ENCODE results near the gene CELF6.
A peak's percentile ranks its signal among the peaks of the same experiment; 100 is the strongest.

Gene CELF6

DNA sequence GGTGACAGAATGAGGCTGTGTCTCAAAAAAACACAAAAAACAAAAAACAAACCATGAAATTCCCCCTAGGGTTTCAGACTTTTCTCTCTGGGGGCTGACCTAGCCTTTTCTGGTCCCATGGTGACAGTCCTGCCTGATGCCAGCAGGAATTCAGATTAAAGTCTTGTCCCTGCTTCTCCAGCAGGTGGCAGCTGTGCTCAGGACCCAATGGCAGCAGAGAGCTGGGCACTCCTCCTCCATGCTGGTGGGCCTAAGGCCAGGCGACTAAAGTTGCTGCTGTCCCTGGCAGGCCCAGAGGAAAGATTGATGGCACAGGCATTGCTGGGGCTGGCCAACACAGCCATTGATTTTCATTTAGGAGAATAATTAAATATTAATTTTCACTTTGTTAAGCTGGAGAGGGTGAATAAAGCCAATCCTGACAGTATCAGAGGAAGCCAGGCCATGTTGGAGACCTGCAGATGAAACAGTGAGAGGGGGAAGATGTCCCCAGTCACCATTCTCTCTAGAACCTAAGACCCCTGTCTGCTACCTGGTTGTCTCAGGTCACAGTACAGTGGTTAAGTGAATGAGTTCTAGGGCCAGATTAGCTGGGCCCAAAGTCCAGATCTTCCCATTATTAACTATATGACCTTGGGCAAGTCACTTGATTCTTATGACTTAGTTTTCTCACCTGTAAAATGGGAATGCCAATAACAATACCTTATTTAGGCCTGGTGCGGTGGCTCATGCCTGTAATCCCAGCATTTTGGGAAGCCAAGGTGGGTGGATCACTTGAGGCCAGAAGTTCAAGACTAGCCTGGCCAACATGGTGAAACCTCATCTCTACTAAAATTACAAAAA, 7.1 kb downstream of the CELF6 start:
- no peak for TF ChIP-seq JUND (IDR thresholded peaks at IDR 0.05; ENCODE audit: low read depth)
- DNase-seq (ENCODE audit: low read depth in 1 of 2, low spot score in 1 of 2) = peak; percentile 73 to 80
- in situ Hi-C loops (cut with HindIII; ENCODE audit: low pct_unique_long_range_greater_than_20kb, low sequenced_read_pairs) = no loop called here

- in situ Hi-C loops (cut with HindIII; ENCODE audit: low pct_unique_long_range_greater_than_20kb, low sequenced_read_pairs) = no loop called here
- no peak for DNase-seq (ENCODE audit: low read depth in 1 of 2, low spot score in 1 of 2)
- no peak for TF ChIP-seq JUND (IDR thresholded peaks at IDR 0.05; ENCODE audit: low read depth)
Measured at GRCh38 chr15:72307026-72307425, 12.9 kb downstream of the CELF6 start.

DNA sequence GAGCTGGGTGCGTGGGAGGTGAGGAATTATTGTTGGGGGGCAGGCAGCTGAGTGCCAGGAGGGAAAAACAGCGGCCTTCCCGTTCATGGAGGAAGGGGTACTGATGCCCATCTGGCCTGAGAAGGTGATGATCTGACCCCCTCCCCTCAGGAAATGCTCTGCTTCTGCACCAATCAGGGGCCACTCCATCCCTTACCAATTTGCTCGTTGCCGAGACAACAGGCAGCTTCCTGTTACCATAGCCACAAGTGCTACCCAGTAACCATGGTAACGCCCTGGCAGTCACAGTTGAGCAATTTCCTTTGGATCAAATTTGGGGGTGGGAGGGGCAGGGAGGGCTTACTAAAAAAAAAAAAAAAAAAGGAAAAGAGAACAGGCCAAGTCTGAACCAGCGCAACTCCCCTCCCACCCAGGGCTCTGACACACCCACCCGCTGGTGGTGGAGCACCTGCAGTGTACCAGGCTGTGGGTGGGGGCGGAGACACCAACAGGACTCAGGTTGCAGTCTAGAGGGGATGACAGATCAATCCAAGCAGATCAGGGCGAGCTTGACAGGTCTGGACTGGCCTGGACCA, 13.7 kb downstream of the CELF6 start:
- DNase-seq (ENCODE audit: low read depth in 1 of 2, low spot score in 1 of 2) = peak in 1 of 2 experiments; percentile 20
- in situ Hi-C loops (cut with HindIII; ENCODE audit: low pct_unique_long_range_greater_than_20kb, low sequenced_read_pairs) = no loop called here
- TF ChIP-seq JUND (IDR thresholded peaks at IDR 0.05; ENCODE audit: low read depth) = no peak

DNA sequence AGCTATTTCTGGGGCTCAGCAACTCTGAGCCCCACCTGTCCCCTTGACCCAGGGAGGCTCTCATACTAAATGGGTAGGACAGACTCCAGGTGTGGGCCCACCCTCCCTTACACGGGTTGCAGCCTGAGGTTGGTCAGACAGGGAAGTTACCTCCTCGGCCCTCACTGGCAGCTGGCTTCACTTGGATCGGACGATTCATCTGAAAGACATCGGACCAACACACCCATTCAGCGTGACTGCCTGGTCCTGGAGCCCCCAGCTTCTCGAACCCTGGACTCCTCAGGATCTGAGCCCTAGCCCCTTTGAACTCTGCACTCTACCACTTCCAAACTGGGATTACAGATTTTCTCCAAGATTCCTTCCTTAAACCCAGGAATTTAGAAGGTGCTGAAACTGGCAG, 15.4 kb downstream of the CELF6 start:
- in situ Hi-C loops (cut with HindIII; ENCODE audit: low pct_unique_long_range_greater_than_20kb, low sequenced_read_pairs) = no loop called here
- TF ChIP-seq JUND (IDR thresholded peaks at IDR 0.05; ENCODE audit: low read depth) = no peak

GRCh38 chr15:72302955-72303354, 17.0 kb downstream of the CELF6 start:
- in situ Hi-C loops (cut with HindIII; ENCODE audit: low pct_unique_long_range_greater_than_20kb, low sequenced_read_pairs) = no loop called here
- no peak for DNase-seq (ENCODE audit: low read depth in 1 of 2, low spot score in 1 of 2)
- TF ChIP-seq JUND (IDR thresholded peaks at IDR 0.05; ENCODE audit: low read depth) = no peak

More for the DNA sequence above, 15.4 kb downstream of the CELF6 start:
- no peak for DNase-seq (ENCODE audit: low read depth in 1 of 2, low spot score in 1 of 2)

DNA sequence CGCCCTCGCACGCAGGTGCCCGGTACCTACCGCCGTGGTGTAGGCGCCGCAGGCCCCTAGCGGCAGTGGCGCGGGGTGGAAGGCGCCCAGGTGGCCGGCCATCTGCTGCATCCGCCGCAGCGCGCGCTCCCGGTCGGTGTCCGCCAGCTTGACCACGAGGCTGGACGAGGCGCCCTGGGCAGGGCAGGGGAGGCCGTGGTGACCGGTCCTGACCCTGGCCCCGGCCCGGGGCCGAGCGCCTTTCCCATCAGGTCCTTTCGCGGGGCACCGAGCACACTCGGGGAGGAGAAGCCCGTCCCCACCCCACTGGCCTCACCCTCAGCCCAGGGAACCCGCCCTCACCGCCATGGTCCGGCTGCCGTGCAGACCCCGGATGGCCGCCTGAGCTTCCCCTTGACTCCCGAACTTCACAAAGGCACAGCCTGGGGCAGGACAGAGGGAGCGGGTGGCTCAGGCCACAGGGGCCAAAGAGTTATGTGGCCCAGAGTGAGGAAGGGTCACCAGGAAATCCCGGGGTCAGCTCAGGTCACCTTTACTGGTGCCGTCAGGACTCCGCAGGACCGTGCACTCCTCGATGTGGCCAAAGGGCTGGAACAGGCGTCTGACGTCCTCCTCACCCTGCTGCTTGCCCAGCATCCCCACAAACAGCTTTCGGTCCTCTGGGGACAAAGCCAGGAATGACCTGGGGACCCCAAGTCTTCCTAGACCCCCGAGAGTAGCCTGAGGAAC, 30.2 kb downstream of the CELF6 start:
- no peak for TF ChIP-seq JUND (IDR thresholded peaks at IDR 0.05; ENCODE audit: low read depth)
- in situ Hi-C loops (cut with HindIII; ENCODE audit: low pct_unique_long_range_greater_than_20kb, low sequenced_read_pairs) = no loop called here

DNA sequence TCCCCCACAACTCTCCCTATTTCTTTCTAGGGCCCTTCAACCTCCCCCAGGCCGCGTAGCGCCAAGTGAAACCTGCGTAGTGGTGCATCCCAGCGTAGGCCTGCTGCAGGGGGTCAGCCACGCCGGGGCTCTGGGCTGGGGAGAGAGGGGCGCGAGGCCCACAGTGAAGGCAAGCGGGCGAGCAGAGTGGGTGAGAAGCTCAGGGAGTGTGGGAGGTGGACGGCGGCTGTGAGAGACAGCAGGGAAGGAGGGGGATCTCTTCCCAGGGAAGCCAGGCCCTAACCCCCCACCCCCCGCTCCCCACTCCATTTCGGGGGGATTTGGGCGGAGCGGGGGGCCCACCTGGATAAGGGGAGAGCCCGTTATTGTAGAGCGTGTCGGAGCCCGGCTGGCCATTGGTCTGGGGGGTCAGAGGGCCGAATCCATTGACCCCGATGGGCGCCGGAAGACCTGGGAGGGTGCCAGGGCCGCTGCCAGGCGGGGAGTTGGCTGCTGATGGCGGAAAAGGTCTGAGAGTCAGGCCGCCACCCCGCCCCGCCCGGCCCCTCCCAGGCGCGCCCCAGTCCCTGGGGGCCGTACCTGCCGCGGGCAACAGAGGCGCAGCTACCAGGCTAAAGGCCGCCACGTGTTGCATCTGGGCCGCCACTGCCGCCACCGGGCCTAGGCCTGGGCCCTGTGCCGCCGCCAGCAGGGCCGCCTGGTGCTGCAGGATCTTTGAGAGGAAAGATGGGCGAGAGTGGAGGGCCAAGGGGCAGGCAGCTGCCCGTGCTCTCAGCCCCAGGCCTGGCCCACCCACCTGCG, 31.0 kb downstream of the CELF6 start:
- in situ Hi-C loops (cut with HindIII; ENCODE audit: low pct_unique_long_range_greater_than_20kb, low sequenced_read_pairs) = no loop called here
- no peak for DNase-seq (ENCODE audit: low read depth in 1 of 2, low spot score in 1 of 2)
- no peak for TF ChIP-seq JUND (IDR thresholded peaks at IDR 0.05; ENCODE audit: low read depth)

More for the DNA sequence above, 30.2 kb downstream of the CELF6 start:
- DNase-seq (ENCODE audit: low read depth in 1 of 2, low spot score in 1 of 2) = no peak

GRCh38 chr15:72285927-72286516, 33.9 kb downstream of the CELF6 start:
- DNase-seq (ENCODE audit: low read depth in 1 of 2, low spot score in 1 of 2) = peak; percentile 46 to 58
- in situ Hi-C loops (cut with HindIII; ENCODE audit: low pct_unique_long_range_greater_than_20kb, low sequenced_read_pairs) = no loop called here

GRCh38 chr15:72285402-72285801, 34.6 kb downstream of the CELF6 start:
- no peak for DNase-seq (ENCODE audit: low read depth in 1 of 2, low spot score in 1 of 2)
- TF ChIP-seq JUND (IDR thresholded peaks at IDR 0.05; ENCODE audit: low read depth) = no peak
- in situ Hi-C loops (cut with HindIII; ENCODE audit: low pct_unique_long_range_greater_than_20kb, low sequenced_read_pairs) = no loop called here

More at GRCh38 chr15:72285927-72286516, 33.9 kb downstream of the CELF6 start:
- no peak for TF ChIP-seq JUND (IDR thresholded peaks at IDR 0.05; ENCODE audit: low read depth)

DNA sequence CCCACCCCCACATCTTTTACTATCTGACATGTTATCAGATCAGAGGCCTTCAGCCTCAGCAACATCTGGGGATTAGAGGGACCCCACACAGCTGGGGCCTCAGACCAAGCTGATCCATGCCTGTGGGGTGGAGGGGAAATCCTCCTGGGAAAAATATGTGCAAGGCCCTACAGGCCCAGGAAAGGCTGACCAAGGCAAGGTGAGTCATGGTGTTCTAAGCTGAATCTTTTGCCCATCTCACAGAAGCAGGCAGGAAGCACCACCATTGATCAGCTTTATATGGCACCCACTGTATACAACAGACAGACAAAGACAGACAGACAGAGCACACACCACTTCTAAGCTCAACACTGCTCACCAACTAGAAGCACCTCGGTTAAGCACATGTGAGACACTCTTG, 35.2 kb downstream of the CELF6 start:
- DNase-seq (ENCODE audit: low read depth in 1 of 2, low spot score in 1 of 2) = no peak
- in situ Hi-C loops (cut with HindIII; ENCODE audit: low pct_unique_long_range_greater_than_20kb, low sequenced_read_pairs) = no loop called here
- no peak for TF ChIP-seq JUND (IDR thresholded peaks at IDR 0.05; ENCODE audit: low read depth)

DNA sequence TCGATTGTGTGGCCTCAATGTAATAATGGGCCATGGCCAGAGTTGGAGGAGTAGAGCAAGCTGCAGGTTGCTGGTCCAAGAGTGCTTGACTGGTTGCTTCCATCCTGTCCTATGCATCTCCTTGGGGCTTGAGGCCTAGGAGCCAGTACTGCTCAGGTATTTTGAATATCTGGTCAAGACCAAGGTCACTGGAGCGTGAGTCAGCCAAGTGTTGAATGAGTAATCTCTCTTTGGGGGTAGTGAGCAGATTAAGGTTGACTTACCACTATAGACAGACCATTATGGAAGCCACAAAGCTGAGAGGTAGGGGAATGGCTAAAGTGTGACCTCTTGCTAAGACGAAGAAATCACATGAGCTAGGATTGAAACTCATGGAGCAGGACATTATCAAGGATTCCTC, 38.2 kb downstream of the CELF6 start:
- no peak for DNase-seq (ENCODE audit: low read depth in 1 of 2, low spot score in 1 of 2)
- TF ChIP-seq JUND (IDR thresholded peaks at IDR 0.05; ENCODE audit: low read depth) = no peak
- in situ Hi-C loops (cut with HindIII; ENCODE audit: low pct_unique_long_range_greater_than_20kb, low sequenced_read_pairs) = no loop called here

GRCh38 chr15:72280751-72281150, 39.2 kb downstream of the CELF6 start:
- no peak for TF ChIP-seq JUND (IDR thresholded peaks at IDR 0.05; ENCODE audit: low read depth)
- DNase-seq (ENCODE audit: low read depth in 1 of 2, low spot score in 1 of 2) = no peak
- in situ Hi-C loops (cut with HindIII; ENCODE audit: low pct_unique_long_range_greater_than_20kb, low sequenced_read_pairs) = no loop called here
